Upper lobe of right lung (tissue), 1 donor: ENCODE measurements around the gene SPCS1. TPM values are rescaled to one million over a fixed set of nuclear protein-coding genes. Genes with fewer than 3 reads are reported as not detected.
A peak's percentile ranks its signal among the peaks of the same experiment; 100 is the strongest.

Experiments
- ATAC-seq: fragments of 200-7000 bp; cut with Tn5 transposase; one replicate; pipeline ENCODE4 v1.9.1; 2020; ENCODE audit warnings: mild to moderate bottlenecking, moderate library complexity
- DNase-seq: peaks from one replicate; pipeline ENCODE4 v3.0.0-alpha.2; 2020
- H3K27ac ChIP-seq: fragments of 200-600 bp; one replicate; pipeline ENCODE4 v1.8.0; 2022
- H3K27me3 ChIP-seq: fragments of 200-600 bp; one replicate; pipeline ENCODE4 v1.8.0; 2022; ENCODE audit warnings: mild to moderate bottlenecking
- H3K36me3 ChIP-seq: fragments of 200-600 bp; one replicate; pipeline ENCODE4 v1.8.0; 2022
- H3K4me1 ChIP-seq: fragments of 200-600 bp; one replicate; pipeline ENCODE4 v1.8.0; 2022
- H3K4me3 ChIP-seq: fragments of 200-600 bp; one replicate; pipeline ENCODE4 v1.8.0; 2022; ENCODE audit warnings: mild to moderate bottlenecking
- H3K9me3 ChIP-seq: fragments of 200-600 bp; one replicate; pipeline ENCODE4 v1.8.0; 2022
- CTCF ChIP-seq: fragments of 200-600 bp; IDR thresholded peaks from one replicate; pipeline ENCODE4 v1.8.0; 2022; ENCODE audit warnings: antibody characterized with exemption
- intact Hi-C: fragments of 100-400 bp; cut with DNase I; formaldehyde crosslinking; loops from one replicate; pipeline ENCODE4 v1.11.0; 2022
- total RNA-seq: library from RNA; stranded (reverse); fragmentation: NEBNext Ultra II Directional; extraction: Animal tissue kit (Norgen Biotek cat#: 25700); gene quantifications from one replicate; pipeline ENCODE4 v1.2.1, GENCODE V29; 2021
- donor health status: DM: no; HTN: yes; CAD: no; lungs with severe emphysema.

SPCS1 gene
- total RNA-seq, 1 donor from 2014 or later = 76.0 TPM

DNA sequence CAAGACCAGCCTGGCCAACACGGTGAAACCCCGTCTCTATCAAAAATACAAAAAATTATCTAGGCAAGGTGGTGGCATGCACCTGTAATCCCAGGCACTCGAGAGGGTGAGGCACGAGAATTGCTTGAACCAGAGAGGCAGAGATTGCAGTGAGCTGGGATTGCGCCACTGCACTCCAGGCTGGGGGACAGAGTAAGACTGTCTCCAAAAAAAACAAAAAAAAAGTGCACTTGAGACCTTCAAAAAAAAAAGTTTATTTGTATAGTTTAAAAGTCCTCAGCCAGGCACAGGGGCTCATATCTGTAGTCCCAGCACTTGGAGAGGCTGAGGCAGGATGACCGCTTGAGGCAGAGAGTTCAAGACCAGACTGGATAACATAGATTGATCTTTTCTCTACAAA, 22.3 kb upstream of the SPCS1 start:
- peaks cover 40% of the 10 kb centered on the region for H3K4me1 ChIP-seq
- ATAC-seq (no peak), DNase-seq (peak; percentile 89)
- H3K4me3 ChIP-seq = no peak overlapping the region
- intact Hi-C loops = no loop called here
- H3K36me3 ChIP-seq = peaks cover 37% of the 10 kb centered on the region
- H3K27ac ChIP-seq = no peak overlapping the region
- H3K9me3 ChIP-seq = no peaks in the 10 kb centered on the region
- no peaks in the 10 kb centered on the region for H3K27me3 ChIP-seq
- TF ChIP-seq CTCF = no peak

DNA sequence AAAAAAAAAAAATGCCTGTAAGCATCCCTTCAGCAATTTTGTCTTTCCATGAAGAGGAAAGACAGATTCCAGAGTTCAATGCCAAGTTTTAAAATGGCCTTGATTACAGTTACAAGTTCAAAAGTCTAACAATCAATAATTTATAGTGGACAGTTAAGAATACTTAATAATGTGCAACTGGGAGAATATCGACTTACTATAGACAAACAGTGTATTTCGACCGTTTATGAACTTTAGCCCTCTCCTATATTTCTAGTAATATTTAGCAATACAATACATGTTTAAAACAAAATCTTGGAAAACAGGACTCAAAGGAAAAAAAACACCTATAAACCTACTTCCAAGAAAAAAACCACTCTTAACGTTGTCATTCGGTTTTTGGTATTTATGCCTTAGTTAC, 21.7 kb upstream of the SPCS1 start:
- no peak overlapping the region for H3K27ac ChIP-seq
- no peaks in the 10 kb centered on the region for H3K27me3 ChIP-seq
- peaks cover 37% of the 10 kb centered on the region for H3K36me3 ChIP-seq
- no peak for ATAC-seq
- H3K9me3 ChIP-seq = no peaks in the 10 kb centered on the region
- no peak for TF ChIP-seq CTCF
- no peak for DNase-seq
- intact Hi-C loops = no loop called here
- H3K4me1 ChIP-seq = peaks cover 40% of the 10 kb centered on the region
- H3K4me3 ChIP-seq = peak overlapping the region; percentile 90

GRCh38 chr3:52685285-52685708, 20.6 kb upstream of the SPCS1 start:
- ATAC-seq = peak; percentile 94
- Histone ChIP-seq H3K27ac (peak overlapping the region; percentile 88), H3K36me3 (peaks cover 37% of the 10 kb centered on the region), H3K27me3 (no peaks in the 10 kb centered on the region), H3K4me3 (peak overlapping the region; percentile 90), H3K9me3 (no peaks in the 10 kb centered on the region), H3K4me1 (peaks cover 38% of the 10 kb centered on the region)
- intact Hi-C loops = no loop called here
- TF ChIP-seq CTCF = no peak
- DNase-seq = peak; percentile 93

GRCh38 chr3:52685709-52686691, 19.9 kb upstream of the SPCS1 start, which contains the start of the genes GNL3 and PBRM1:
GNL3 (plus strand) TSS chr3:52686032; CDS start chr3:52686093, 61 bp downstream.
PBRM1 (minus strand) TSS chr3:52685913.
- Histone ChIP-seq H3K27ac (peak within 1 kb of the TSS; percentile 88), H3K27me3 (no peaks in the 10 kb centered on the region), H3K36me3 (peaks cover 41% of the 10 kb centered on the region), H3K4me1 (peaks cover 32% of the 10 kb centered on the region), H3K9me3 (no peaks in the 10 kb centered on the region), H3K4me3 (peak within 1 kb of the TSS; percentile 90)
- TF ChIP-seq CTCF = no peak
- intact Hi-C loops = no loop called here
- ATAC-seq = peak; percentile 97
- DNase-seq = peak; percentile 97

GRCh38 chr3:52688266-52688665, 17.6 kb upstream of the SPCS1 start:
- TF ChIP-seq CTCF = no peak
- Histone ChIP-seq H3K4me3 (no peak overlapping the region), H3K27me3 (no peaks in the 10 kb centered on the region), H3K4me1 (peaks cover 17% of the 10 kb centered on the region), H3K27ac (no peak overlapping the region), H3K9me3 (no peaks in the 10 kb centered on the region), H3K36me3 (peaks cover 64% of the 10 kb centered on the region)
- DNase-seq = no peak
- intact Hi-C loops = no loop called here
- ATAC-seq = no peak
